ENCODE data around the gene ZNF24. TPM values are rescaled to one million over a fixed set of nuclear protein-coding genes. Genes with fewer than 3 reads are reported as not detected.

Gene ZNF24
- total RNA-seq, 1 experiment from 2014 or later, result 57.9 TPM

DNA sequence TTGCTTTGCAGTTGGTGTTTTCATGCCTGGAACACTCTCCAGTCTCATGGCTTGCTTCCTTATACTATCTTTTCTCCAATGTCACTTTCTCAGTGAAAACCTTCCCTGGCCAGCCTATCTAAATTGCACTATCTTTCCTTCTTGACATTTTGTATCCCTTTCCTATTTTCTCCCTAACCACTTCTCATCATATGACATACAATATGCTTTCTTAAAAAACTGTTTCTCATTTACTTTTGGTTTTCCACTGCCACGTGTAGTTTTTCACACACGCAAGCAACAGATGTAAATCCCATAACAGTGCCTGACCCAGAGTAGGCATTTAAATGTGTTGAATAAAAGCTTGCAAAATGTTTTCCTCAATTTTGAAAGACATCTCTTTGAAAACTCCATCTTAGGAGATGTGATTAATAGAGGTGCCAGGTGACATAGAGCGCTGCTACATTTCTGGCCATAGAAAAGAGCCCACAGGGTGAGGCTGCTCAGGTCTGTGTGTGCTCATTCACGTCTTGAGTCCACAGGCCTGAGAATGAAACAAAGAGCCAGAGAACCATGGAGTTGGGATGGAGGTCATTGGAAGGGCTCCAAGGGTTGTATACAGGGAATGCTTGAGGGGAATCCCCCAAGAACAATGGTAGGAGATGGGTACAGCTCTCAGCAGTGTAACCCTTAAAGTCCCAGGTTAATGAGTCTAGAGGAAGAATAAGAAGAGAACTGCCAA is 12.7 kb downstream of the ZNF24 start:
- TF ChIP-seq, protein P1, sequence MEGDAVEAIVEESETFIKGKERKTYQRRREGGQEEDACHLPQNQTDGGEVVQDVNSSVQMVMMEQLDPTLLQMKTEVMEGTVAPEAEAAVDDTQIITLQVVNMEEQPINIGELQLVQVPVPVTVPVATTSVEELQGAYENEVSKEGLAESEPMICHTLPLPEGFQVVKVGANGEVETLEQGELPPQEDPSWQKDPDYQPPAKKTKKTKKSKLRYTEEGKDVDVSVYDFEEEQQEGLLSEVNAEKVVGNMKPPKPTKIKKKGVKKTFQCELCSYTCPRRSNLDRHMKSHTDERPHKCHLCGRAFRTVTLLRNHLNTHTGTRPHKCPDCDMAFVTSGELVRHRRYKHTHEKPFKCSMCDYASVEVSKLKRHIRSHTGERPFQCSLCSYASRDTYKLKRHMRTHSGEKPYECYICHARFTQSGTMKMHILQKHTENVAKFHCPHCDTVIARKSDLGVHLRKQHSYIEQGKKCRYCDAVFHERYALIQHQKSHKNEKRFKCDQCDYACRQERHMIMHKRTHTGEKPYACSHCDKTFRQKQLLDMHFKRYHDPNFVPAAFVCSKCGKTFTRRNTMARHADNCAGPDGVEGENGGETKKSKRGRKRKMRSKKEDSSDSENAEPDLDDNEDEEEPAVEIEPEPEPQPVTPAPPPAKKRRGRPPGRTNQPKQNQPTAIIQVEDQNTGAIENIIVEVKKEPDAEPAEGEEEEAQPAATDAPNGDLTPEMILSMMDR (conservative IDR thresholded peaks at IDR 0.05), result no peak
- no CpG with 5 or more reads among the region's 4 CpGs for WGBS (ENCODE audit: extremely low coverage, insufficient read length, low lambda C conversion rate)
- Histone ChIP-seq H4K20me1 (ENCODE audit: control insufficient read depth, insufficient read depth, insufficient read length) (no peaks in the 10 kb centered on the region), H2BK12ac (ENCODE audit: insufficient read length, low read depth, low read length) (no peak overlapping the region), H3K79me1 (ENCODE audit: insufficient read depth, low read depth, low read length, poor library complexity, severe bottlenecking) (no peaks in the 10 kb centered on the region), H3K14ac (ENCODE audit: insufficient read depth, low read length) (no peak overlapping the region), H3T11ph (ENCODE audit: low read length) (no peak overlapping the region), H2BK120ac (ENCODE audit: low read depth, low read length, poor library complexity, severe bottlenecking) (no peak overlapping the region), H3K79me2 (ENCODE audit: insufficient read depth, low read length) (no peaks in the 10 kb centered on the region), H2AK5ac (ENCODE audit: insufficient read length, low read length) (no peak overlapping the region), H3K23ac (ENCODE audit: insufficient read length, low read depth, low read length) (no peak overlapping the region), H2BK5ac (ENCODE audit: insufficient read length, low read length) (no peak overlapping the region), H3K18ac (ENCODE audit: insufficient read length, low read depth, low read length) (no peak overlapping the region), H3K4me2 (ENCODE audit: insufficient read depth, insufficient read length, low read length) (no peak overlapping the region), H2BK15ac (ENCODE audit: low read depth, low read length) (no peak overlapping the region), H3K4me1 (ENCODE audit: insufficient read depth, low read length) (no peaks in the 10 kb centered on the region), H4K5ac (ENCODE audit: insufficient read length, low read depth, low read length) (no peak overlapping the region), H3K27me3 (ENCODE audit: insufficient read depth, low read length) (no peaks in the 10 kb centered on the region), H3K23me2 (ENCODE audit: insufficient read length, low read depth, low read length, poor library complexity, severe bottlenecking) (no peaks in the 10 kb centered on the region), H2AFZ (ENCODE audit: low read length) (no peak overlapping the region), H4K8ac (replicated peaks; ENCODE audit: insufficient read length, low read depth, low read length) (no peak overlapping the region), H2BK20ac (ENCODE audit: low read depth, low read length, poor library complexity, severe bottlenecking) (no peak overlapping the region), H3K9ac (ENCODE audit: extremely low read depth, insufficient read length, low read length) (no peak overlapping the region), H3K9me3 (ENCODE audit: control insufficient read depth, low read depth, low read length) (no peaks in the 10 kb centered on the region), H3K56ac (ENCODE audit: insufficient read length, low read depth, low read length) (no peak overlapping the region), H3K27ac (ENCODE audit: insufficient read length, low read depth, low read length) (no peak overlapping the region), H3K4ac (ENCODE audit: low read depth, low read length) (no peak overlapping the region), H4K91ac (ENCODE audit: insufficient read length, low read depth, low read length) (no peak overlapping the region)
- H3K9me3 Mint-ChIP-seq, result no peaks in the 10 kb centered on the region
- DNase-seq, result no peak
- H3K4me1 Mint-ChIP-seq, result no peaks in the 10 kb centered on the region; a peak in 1 of 4 replicates
- no peaks in the 10 kb centered on the region for H3K27me3 Mint-ChIP-seq (ENCODE audit: low read depth)
- peaks cover 20 to 36% (median 35%) of the 10 kb centered on the region in 3 experiments; a peak in 5 of 7 replicates for H3K36me3 Mint-ChIP-seq (ENCODE audit: insufficient read depth in 1 of 3, low read depth in 3 of 3)
- no peak overlapping the region for H3K4me3 Mint-ChIP-seq
- H3K27ac Mint-ChIP-seq, result no peak overlapping the region
